ENCODE measurements around the gene CCNG1. TPM values are rescaled to one million over a fixed set of nuclear protein-coding genes. Genes with fewer than 3 reads are reported as not detected.

CCNG1 gene
- total RNA-seq, result 216 and 270 TPM in 2 replicates

GRCh38 chr5:163437309-163438182, at the start of gene CCNG1:
Gene CCNG1 (plus strand): TSS chr5:163437595. CDS start chr5:163439257, 1,662 bp downstream.

DNA sequence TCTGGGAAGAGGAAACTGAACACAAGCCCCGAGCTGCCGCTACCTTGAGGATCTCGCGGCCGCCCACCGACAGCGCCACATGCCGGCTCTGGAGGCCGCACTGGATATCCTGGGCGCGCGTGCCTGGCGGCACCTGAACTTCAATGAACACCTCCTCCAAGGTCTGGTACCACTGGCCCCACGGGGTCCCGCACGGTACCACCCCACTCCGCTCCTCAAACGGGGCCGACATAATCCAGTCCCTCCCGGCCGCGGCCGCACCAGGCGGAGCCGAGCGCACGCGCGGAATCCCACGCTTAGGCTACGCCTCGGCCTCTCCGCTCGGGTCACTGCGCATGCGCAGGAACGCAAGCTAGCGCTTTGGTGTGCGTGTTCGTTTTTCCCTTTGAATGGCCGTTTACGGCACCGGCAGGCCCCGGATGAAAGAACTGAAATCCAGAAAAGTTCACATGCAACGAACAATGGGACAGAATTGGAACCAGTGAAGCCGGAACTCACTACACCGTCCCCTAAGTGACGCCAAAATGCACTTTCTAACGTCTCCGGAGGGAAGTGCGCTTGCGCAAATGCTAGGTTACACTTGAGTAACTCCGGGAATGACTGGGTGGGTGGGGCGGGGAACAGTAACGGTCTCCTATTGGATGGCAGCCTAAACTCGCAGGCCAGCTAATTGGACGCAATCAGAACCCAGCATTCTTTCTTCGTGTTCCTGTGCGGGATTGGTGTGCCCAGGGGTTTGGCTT, 22.6 kb downstream of the CCNG1 start, which contains the start of gene NUDCD2:
TSS of gene NUDCD2 (minus strand) at position 284 of the 743 bp plus-strand sequence. CDS start at position 232, 52 bp downstream.

GRCh38 chr5:163460562-163461171, 23.3 kb downstream of the CCNG1 start, which contains the start of gene HMMR:
Gene HMMR (plus strand): TSS chr5:163460632. CDS start chr5:163460693, 61 bp downstream.

Other genes starting within 250 kb of the CCNG1 start
- 4.7 and 6.5 TPM in 2 replicates for gene NUDCD2, start 22.5 kb downstream of the CCNG1 start, total RNA-seq
- gene HMMR, start 23.0 kb downstream of the CCNG1 start, total RNA-seq, result 18.9 and 35.9 TPM in 2 replicates
- gene MAT2B, start 68.0 kb downstream of the CCNG1 start, total RNA-seq, result 86.5 and 96.0 TPM in 2 replicates